A673 (cell line): ENCODE data around the gene TESPA1.

Experiments used
- CTCF ChIP-seq: fragments of 300-800, 200-600 bp; sonication (generic); conservative IDR thresholded peaks from 2 replicates; pipeline ENCODE4 v1.5.1; 2017; ENCODE audit warnings: low read depth, mild to moderate bottlenecking, antibody characterized with exemption, low read length, moderate library complexity, mixed read lengths
- EZH2 ChIP-seq: fragments of 200-600 bp; sonication (generic); IDR thresholded peaks from 2 replicates; pipeline ENCODE4 v1.6.1; 2017; ENCODE audit warnings: borderline replicate concordance, low read depth, mild to moderate bottlenecking, mixed read lengths, antibody characterized with exemption, low read length; ENCODE audit not compliant: poor library complexity, severe bottlenecking

GRCh38 chr12:54980341-54980740 lies 4.2 kb downstream of the TESPA1 start:
- TF ChIP-seq CTCF (no peak), EZH2 (no peak)
